SK-N-SH (cell line): Measurements from ENCODE around the gene RNASEH1. TPM values are rescaled to one million over a fixed set of nuclear protein-coding genes. Genes with fewer than 3 reads are reported as not detected.

Source experiments
- CTCF ChIA-PET: fragments of 300-600, 350-600 bp; formaldehyde crosslinking; extraction: SDS; loops from one replicate; lab custom pipeline; 2021; lab: Yijun Ruan, JAX
- POLR2A ChIA-PET: fragments of 350-600 bp; sonication (Branson Sonifier 250); formaldehyde crosslinking; extraction: SDS; loops from one replicate; lab custom pipeline; 2020; ENCODE audit warnings: antibody characterized with exemption, inconsistent platforms; lab: Yijun Ruan, JAX
- DNase-seq: peaks from one replicate; pipeline ENCODE4 v3.0.0; 2012
- H2AFZ ChIP-seq: fragments of 200-600 bp; sonication (generic); 2 replicates; pipeline ENCODE4 v1.8.1; 2016; ENCODE audit warnings: antibody characterized with exemption, mild to moderate bottlenecking, low read depth
- H3F3A ChIP-seq: fragments of 200-600 bp; sonication (generic); replicated peaks from 2 replicates; pipeline ENCODE3; 2016; ENCODE audit warnings: antibody characterized with exemption, mild to moderate bottlenecking; ENCODE audit not compliant: insufficient read depth
- H3K27ac ChIP-seq, 2 experiments: fragments of 200-500 bp in 1 of 2; fragments of 200-600 bp in 1 of 2; sonication (Bioruptor generic) in 1 of 2; sonication (generic), shearing (Covaris generic) in 1 of 2; 2 replicates each; pipeline versions ENCODE4 v1.5.1 to v1.6.1; 2014 to 2016; ENCODE audit warnings: low read depth in 2 of 2, inconsistent platforms in 1 of 2, low read length in 1 of 2, mild to moderate bottlenecking in 1 of 2, mixed read lengths in 1 of 2
- H3K27me3 ChIP-seq: fragments of 200-600 bp; sonication (generic), shearing (Covaris generic); 2 replicates; pipeline ENCODE4 v1.6.1; 2016; ENCODE audit warnings: mixed run types; ENCODE audit not compliant: insufficient read depth
- H3K36me3 ChIP-seq, 2 experiments: fragments of 200-500 bp in 1 of 2; fragments of 200-600 bp in 1 of 2; sonication (Bioruptor generic) in 1 of 2; sonication (generic) in 1 of 2; replicated peaks in 1 of 2; 2 replicates each; pipeline versions ENCODE3 to v1.5.1; 2014 to 2016; ENCODE audit warnings: low read length in 1 of 2, mild to moderate bottlenecking in 1 of 2; ENCODE audit not compliant: insufficient read depth in 2 of 2, control insufficient read depth in 1 of 2
- H3K4me1 ChIP-seq, 2 experiments: fragments of 200-500 bp in 1 of 2; fragments of 200-600 bp in 1 of 2; sonication (Bioruptor generic) in 1 of 2; sonication (generic), shearing (Covaris generic) in 1 of 2; 2 replicates each; pipeline versions ENCODE4 v1.5.1 to v1.6.1; 2014 to 2016; ENCODE audit warnings: low read depth in 1 of 2, low read length in 1 of 2, mixed run types in 1 of 2; ENCODE audit not compliant: insufficient read depth in 2 of 2, control insufficient read depth in 1 of 2
- H3K4me2 ChIP-seq: fragments of 200-600 bp; sonication (generic), shearing (Covaris generic); 2 replicates; pipeline ENCODE4 v1.6.1; 2017; ENCODE audit warnings: mixed run types
- H3K4me3 ChIP-seq, 2 experiments: fragments of 200-500 bp in 1 of 2; fragments of 200-600 bp in 1 of 2; sonication (Bioruptor generic) in 1 of 2; sonication (generic), shearing (Covaris generic) in 1 of 2; 2 replicates each; pipeline versions ENCODE4 v1.5.1 to v1.8.1; 2014 to 2016; ENCODE audit warnings: low read depth in 2 of 2, inconsistent platforms in 1 of 2, low read length in 1 of 2, mild to moderate bottlenecking in 1 of 2, mixed read lengths in 1 of 2, moderate library complexity in 1 of 2
- H3K79me2 ChIP-seq: fragments of 200-600 bp; sonication (generic); 2 replicates; pipeline ENCODE4 v1.8.1; 2017; ENCODE audit warnings: mild to moderate bottlenecking; ENCODE audit not compliant: insufficient read depth
- H3K9ac ChIP-seq: fragments of 200-600 bp; sonication (generic); 2 replicates; pipeline ENCODE4 v1.6.1; 2017; ENCODE audit warnings: mixed run types
- H3K9me2 ChIP-seq: fragments of 200-600 bp; sonication (generic); 2 replicates; pipeline ENCODE4 v1.6.1; 2017; ENCODE audit warnings: mixed run types
- H3K9me3 ChIP-seq: fragments of 200-600 bp; sonication (generic); 2 replicates; pipeline ENCODE4 v1.6.1; 2017; ENCODE audit warnings: mixed run types, mild to moderate bottlenecking, moderate library complexity
- H4K20me1 ChIP-seq: fragments of 200-600 bp; sonication (generic); 2 replicates; pipeline ENCODE4 v1.6.1; 2017; ENCODE audit warnings: mild to moderate bottlenecking, mixed run types; ENCODE audit not compliant: insufficient read depth
- CHD2 ChIP-seq: fragments of 150-350 bp; IDR thresholded peaks from 2 replicates; pipeline ENCODE4 v1.6.1; 2018; ENCODE audit warnings: low read length; ENCODE audit not compliant: partially characterized antibody
- ELF1 ChIP-seq: IDR thresholded peaks from 2 replicates; pipeline ENCODE4 v1.4.0; 2012
- EP300 ChIP-seq, 2 experiments: IDR thresholded peaks; 2 replicates each; pipeline versions ENCODE4 v1.4.0 to v1.6.1; 2012; ENCODE audit warnings: borderline replicate concordance in 1 of 2, low read depth in 1 of 2, low read length in 1 of 2
- FOSL2 ChIP-seq: IDR thresholded peaks from 2 replicates; pipeline ENCODE4 v1.4.0; 2012; ENCODE audit warnings: low read depth, mild to moderate bottlenecking, moderate library complexity, borderline replicate concordance
- FOXJ3 ChIP-seq: sonication (generic); formaldehyde crosslinking; IDR thresholded peaks from 2 replicates; pipeline ENCODE4 v1.5.1; 2020; ENCODE audit warnings: mild to moderate bottlenecking, missing genetic modification reagents
- GATA2 ChIP-seq: sonication (generic); formaldehyde crosslinking; IDR thresholded peaks from 2 replicates; pipeline ENCODE4 v1.5.0; 2020; ENCODE audit warnings: mild to moderate bottlenecking, missing genetic modification reagents
- JUND ChIP-seq: IDR thresholded peaks from 2 replicates; pipeline ENCODE4 v1.4.0; 2012
- MEF2A ChIP-seq: IDR thresholded peaks from 2 replicates; pipeline ENCODE4 v1.4.0; 2012; ENCODE audit warnings: low read depth, borderline replicate concordance
- MXI1 ChIP-seq: IDR thresholded peaks from 2 replicates; pipeline ENCODE4 v1.6.1; 2012; ENCODE audit warnings: mild to moderate bottlenecking, low read depth, low read length, improper control_type of control experiment
- NFIC ChIP-seq: IDR thresholded peaks from 2 replicates; pipeline ENCODE4 v1.4.0; 2012; ENCODE audit warnings: borderline replicate concordance
- NRF1 ChIP-seq: IDR thresholded peaks from 2 replicates; pipeline ENCODE4 v1.6.1; 2012; ENCODE audit warnings: low read depth, mild to moderate bottlenecking, low read length
- POLR2AphosphoS5 ChIP-seq: IDR thresholded peaks from 2 replicates; pipeline ENCODE4 v1.6.1; 2012; ENCODE audit warnings: low read depth, low read length
- RAD21 ChIP-seq: IDR thresholded peaks from 2 replicates; pipeline ENCODE4 v1.6.1; 2012; ENCODE audit warnings: mild to moderate bottlenecking, low read length
- TAF1 ChIP-seq: IDR thresholded peaks from 2 replicates; pipeline ENCODE4 v1.6.1; 2012; ENCODE audit warnings: low read depth, mild to moderate bottlenecking, low read length, moderate library complexity, borderline replicate concordance
- TCF12 ChIP-seq: IDR thresholded peaks from 2 replicates; pipeline ENCODE4 v1.4.0; 2012
- TEAD4 ChIP-seq: IDR thresholded peaks from 2 replicates; pipeline ENCODE4 v1.4.0; 2012; ENCODE audit warnings: mild to moderate bottlenecking, borderline replicate concordance; ENCODE audit not compliant: insufficient read depth
- WGBS: methylation state at CpG from one replicate; pipeline ENCODE4 v1.1.6; 2017; ENCODE audit warnings: low lambda C conversion rate; 5-methylcytosine and 5-hydroxymethylcytosine counted together
- polyA plus RNA-seq, 3 experiments: library from polyadenylated mRNA; depleted of rRNA; stranded (reverse); fragments of >200 nt; gene quantifications; 2 replicates each; pipeline ENCODE4 v1.2.3, GENCODE V29; 2012
- TF ChIP-seq, protein P1 (sequence below): IDR thresholded peaks from 2 replicates; pipeline ENCODE4; 2012
- TF ChIP-seq, protein P2 (sequence below): IDR thresholded peaks from 2 replicates; pipeline ENCODE4 v1.4.0; 2012; ENCODE audit warnings: low read depth, borderline replicate concordance
- TF ChIP-seq, protein P3 (sequence below): fragments of 200-600 bp; sonication (generic); IDR thresholded peaks from 2 replicates; pipeline ENCODE4 v1.6.1; 2017; ENCODE audit warnings: antibody characterized with exemption, mild to moderate bottlenecking, moderate library complexity
- TF ChIP-seq, protein P4 (sequence below): IDR thresholded peaks from 2 replicates; pipeline ENCODE4 v1.4.0; 2012; ENCODE audit warnings: low read depth
- TF ChIP-seq, protein P5 (sequence below): fragments of 150-350 bp; IDR thresholded peaks from 2 replicates; pipeline ENCODE4 v1.6.1; 2017; ENCODE audit warnings: antibody characterized with exemption, low read length, low read depth, borderline replicate concordance

The RNASEH1 gene
- polyA plus RNA-seq, 1 of the 3 experiments (the other 2 are of a cell fraction), result 34.4 TPM

DNA sequence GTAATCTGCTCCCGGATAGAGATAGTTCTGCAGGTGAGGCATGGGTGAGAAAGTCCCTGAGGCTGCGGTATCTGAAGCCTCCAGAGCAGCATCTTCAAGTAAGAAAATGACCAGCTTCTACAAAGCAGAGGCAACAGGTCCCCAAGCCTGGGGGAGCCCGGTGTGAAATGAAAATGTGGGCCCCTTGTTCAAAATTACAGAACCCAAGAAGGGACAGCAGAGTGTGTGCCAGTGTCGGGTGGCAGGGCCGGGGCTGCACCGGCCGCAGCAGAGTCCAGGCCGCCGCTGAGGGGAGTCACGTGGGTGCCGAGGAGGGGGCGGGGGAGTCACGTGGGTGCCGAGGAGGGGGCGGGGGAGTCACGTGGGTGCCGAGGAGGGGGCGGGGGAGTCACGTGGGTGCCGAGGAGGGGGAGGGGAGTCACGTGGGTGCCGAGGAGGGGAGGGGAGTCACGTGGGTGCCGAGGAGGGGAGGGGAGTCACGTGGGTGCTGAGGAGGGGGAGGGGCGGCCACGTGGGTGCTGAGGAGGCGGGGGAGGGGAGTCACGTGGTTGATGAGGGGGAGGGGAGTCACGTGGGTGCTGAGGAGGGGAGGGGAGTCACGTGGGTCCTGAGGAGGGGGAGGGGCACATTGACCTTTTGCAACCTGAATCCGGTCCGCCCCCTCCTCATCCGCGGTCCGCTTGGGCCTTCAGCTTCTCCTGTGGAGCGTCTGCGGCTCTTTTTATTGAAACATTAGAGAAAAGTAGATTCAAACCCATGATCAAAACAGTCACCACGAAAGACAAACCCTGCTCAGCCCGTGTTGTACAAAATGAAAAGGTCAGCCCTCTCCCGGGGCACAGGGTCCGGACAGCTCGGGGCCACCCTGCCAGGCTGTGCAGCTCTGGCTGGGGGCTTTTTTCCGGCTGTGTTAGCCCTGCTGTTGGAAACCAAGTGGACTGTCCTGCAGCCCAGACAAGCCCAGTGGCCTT lies 47.1 kb upstream of the RNASEH1 start:
- Histone ChIP-seq H4K20me1 (no peaks in the 10 kb centered on the region), H3K4me3 (no peak overlapping the region), H3K27ac (peak overlapping the region; percentile 56 to 99; a peak in 3 of 4 replicates), H3K79me2 (no peaks in the 10 kb centered on the region), H3K9me2 (no peaks in the 10 kb centered on the region), H3K9me3 (no peaks in the 10 kb centered on the region), H3K36me3 (no peaks in the 10 kb centered on the region), H2AFZ (peak overlapping the region; percentile 85), H3K27me3 (no peaks in the 10 kb centered on the region), H3K4me1 (peaks cover 5 to 81% of the 10 kb centered on the region in 2 experiments; a peak in 3 of 4 replicates), H3K9ac (peak overlapping the region; percentile 48; the same call in 1 of the 2 replicates), H3K4me2 (peak overlapping the region; percentile 4; the same call in 1 of the 2 replicates), H3F3A (no peaks in the 10 kb centered on the region)
- ChIA-PET CTCF (interaction anchor here (0.6 to 2.8 kb wide), 9 partner anchors 10 to 727 kb away, joined by 3 to 18 read pairs (median 5); partner anchors contain the start of gene COLEC11), POLR2A (interaction anchor here (0.6 to 3.7 kb wide), 13 partner anchors 11 to 478 kb away, joined by 3 to 39 read pairs (median 4); partner anchors contain the start of gene COLEC11)
- DNase-seq, result peak; percentile 97
- no peak for TF ChIP-seq NRF1
- TF ChIP-seq, protein P1, sequence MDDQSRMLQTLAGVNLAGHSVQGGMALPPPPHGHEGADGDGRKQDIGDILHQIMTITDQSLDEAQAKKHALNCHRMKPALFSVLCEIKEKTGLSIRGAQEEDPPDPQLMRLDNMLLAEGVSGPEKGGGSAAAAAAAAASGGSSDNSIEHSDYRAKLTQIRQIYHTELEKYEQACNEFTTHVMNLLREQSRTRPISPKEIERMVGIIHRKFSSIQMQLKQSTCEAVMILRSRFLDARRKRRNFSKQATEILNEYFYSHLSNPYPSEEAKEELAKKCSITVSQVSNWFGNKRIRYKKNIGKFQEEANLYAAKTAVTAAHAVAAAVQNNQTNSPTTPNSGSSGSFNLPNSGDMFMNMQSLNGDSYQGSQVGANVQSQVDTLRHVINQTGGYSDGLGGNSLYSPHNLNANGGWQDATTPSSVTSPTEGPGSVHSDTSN, result no peak
- no peak for TF ChIP-seq JUND
- no peak for TF ChIP-seq NFIC
- TF ChIP-seq POLR2AphosphoS5, result peak; percentile 68
- TF ChIP-seq, protein P2, sequence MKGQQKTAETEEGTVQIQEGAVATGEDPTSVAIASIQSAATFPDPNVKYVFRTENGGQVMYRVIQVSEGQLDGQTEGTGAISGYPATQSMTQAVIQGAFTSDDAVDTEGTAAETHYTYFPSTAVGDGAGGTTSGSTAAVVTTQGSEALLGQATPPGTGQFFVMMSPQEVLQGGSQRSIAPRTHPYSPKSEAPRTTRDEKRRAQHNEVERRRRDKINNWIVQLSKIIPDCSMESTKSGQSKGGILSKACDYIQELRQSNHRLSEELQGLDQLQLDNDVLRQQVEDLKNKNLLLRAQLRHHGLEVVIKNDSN, result peak; percentile 94
- no peak for TF ChIP-seq GATA2 (CRISPR knock-in tag)
- TF ChIP-seq, protein P3, sequence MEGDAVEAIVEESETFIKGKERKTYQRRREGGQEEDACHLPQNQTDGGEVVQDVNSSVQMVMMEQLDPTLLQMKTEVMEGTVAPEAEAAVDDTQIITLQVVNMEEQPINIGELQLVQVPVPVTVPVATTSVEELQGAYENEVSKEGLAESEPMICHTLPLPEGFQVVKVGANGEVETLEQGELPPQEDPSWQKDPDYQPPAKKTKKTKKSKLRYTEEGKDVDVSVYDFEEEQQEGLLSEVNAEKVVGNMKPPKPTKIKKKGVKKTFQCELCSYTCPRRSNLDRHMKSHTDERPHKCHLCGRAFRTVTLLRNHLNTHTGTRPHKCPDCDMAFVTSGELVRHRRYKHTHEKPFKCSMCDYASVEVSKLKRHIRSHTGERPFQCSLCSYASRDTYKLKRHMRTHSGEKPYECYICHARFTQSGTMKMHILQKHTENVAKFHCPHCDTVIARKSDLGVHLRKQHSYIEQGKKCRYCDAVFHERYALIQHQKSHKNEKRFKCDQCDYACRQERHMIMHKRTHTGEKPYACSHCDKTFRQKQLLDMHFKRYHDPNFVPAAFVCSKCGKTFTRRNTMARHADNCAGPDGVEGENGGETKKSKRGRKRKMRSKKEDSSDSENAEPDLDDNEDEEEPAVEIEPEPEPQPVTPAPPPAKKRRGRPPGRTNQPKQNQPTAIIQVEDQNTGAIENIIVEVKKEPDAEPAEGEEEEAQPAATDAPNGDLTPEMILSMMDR, result no peak
- TF ChIP-seq, protein P4, sequence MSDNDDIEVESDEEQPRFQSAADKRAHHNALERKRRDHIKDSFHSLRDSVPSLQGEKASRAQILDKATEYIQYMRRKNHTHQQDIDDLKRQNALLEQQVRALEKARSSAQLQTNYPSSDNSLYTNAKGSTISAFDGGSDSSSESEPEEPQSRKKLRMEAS, result peak; percentile 77
- TF ChIP-seq ELF1, result no peak
- peak; percentile 68 for TF ChIP-seq MXI1
- peak in 1 of 2 experiments; percentile 33; a peak in 2 of 4 replicates for TF ChIP-seq EP300 (IDR thresholded peaks at IDR 0.05; ENCODE audit: borderline replicate concordance in 1 of 2, low read depth in 1 of 2, low read length in 1 of 2)
- TF ChIP-seq, protein P5, sequence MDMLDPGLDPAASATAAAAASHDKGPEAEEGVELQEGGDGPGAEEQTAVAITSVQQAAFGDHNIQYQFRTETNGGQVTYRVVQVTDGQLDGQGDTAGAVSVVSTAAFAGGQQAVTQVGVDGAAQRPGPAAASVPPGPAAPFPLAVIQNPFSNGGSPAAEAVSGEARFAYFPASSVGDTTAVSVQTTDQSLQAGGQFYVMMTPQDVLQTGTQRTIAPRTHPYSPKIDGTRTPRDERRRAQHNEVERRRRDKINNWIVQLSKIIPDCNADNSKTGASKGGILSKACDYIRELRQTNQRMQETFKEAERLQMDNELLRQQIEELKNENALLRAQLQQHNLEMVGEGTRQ, result peak; percentile 88
- peak; percentile 12; the same call in 1 of the 2 replicates for TF ChIP-seq RAD21
- no peak for TF ChIP-seq MEF2A
- no peak for TF ChIP-seq TEAD4
- TF ChIP-seq FOSL2, result no peak
- peak; percentile 2; the same call in 1 of the 2 replicates for TF ChIP-seq TCF12
- TF ChIP-seq TAF1, result peak; percentile 56; the same call in 1 of the 2 replicates
- TF ChIP-seq CHD2, result peak; percentile 92
- TF ChIP-seq FOXJ3, result no peak
- 14% methylated on average over 40 of the region's 44 CpGs for WGBS
